ENCODE results near the gene LRCH3. TPM values are rescaled to one million over a fixed set of nuclear protein-coding genes. Genes with fewer than 3 reads are reported as not detected.
A peak's percentile ranks its signal among the peaks of the same experiment; 100 is the strongest.

LRCH3 gene
- total and polyA plus RNA-seq, 2 of the 13 experiments (the other 11 are each of a cell fraction or from before 2014, with no cell fraction given): 25.5 to 103 TPM

DNA sequence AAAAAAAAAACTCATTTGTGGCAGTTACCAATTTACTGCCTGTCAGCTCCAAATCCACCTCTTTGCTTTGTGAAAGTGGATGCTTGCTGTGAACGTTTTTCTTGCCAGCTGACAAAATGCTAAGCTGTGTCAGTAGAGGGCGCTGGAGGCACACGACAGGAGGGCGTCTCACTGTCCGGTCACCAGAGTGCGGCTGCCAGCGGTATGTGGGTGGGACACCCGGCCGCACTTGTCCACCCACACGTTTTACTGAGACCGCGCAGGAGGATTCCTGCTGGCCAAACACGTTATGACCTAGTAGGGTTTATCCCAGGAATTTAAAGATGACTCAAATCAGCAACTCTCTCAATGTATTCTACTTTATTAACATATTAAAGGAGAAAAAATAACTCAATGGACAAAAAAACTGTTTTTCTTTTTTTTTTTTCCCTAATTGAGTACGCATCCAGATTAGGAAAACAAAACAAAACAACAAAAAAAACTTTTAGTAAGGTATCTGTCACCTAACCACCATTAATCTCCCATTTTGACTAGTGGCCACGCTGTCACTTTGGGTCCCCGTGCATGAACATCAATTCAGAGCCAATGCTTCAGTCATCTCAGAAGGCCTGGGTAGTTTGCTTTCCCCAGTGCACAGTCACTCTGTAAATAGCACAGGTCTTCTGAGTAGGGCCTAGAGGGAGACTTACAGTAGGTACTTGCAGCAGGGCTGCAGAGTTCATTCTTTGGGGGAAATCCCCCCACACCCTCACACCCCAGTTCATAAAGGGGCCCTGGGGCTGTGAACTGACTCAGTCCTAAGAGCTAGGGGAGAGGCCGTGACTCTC is 115.2 kb downstream of the LRCH3 start (continued):
- TF ChIP-seq, protein P1, sequence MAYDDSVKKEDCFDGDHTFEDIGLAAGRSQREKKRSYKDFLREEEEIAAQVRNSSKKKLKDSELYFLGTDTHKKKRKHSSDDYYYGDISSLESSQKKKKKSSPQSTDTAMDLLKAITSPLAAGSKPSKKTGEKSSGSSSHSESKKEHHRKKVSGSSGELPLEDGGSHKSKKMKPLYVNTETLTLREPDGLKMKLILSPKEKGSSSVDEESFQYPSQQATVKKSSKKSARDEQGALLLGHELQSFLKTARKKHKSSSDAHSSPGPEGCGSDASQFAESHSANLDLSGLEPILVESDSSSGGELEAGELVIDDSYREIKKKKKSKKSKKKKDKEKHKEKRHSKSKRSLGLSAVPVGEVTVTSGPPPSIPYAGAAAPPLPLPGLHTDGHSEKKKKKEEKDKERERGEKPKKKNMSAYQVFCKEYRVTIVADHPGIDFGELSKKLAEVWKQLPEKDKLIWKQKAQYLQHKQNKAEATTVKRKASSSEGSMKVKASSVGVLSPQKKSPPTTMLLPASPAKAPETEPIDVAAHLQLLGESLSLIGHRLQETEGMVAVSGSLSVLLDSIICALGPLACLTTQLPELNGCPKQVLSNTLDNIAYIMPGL (CRISPR knock-in tag; IDR thresholded peaks at IDR 0.05; ENCODE audit: borderline replicate concordance in 1 of 2, low read depth in 1 of 2): peak in 1 of 2 experiments; percentile 45; a peak in 1 of 4 replicates
- TF ChIP-seq, protein P2, sequence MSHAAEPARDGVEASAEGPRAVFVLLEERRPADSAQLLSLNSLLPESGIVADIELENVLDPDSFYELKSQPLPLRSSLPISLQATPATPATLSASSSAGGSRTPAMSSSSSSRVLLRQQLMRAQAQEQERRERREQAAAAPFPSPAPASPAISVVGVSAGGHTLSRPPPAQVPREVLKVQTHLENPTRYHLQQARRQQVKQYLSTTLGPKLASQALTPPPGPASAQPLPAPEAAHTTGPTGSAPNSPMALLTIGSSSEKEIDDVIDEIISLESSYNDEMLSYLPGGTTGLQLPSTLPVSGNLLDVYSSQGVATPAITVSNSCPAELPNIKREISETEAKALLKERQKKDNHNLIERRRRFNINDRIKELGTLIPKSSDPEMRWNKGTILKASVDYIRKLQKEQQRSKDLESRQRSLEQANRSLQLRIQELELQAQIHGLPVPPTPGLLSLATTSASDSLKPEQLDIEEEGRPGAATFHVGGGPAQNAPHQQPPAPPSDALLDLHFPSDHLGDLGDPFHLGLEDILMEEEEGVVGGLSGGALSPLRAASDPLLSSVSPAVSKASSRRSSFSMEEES (CRISPR knock-in tag; IDR thresholded peaks at IDR 0.05): no peak
- TF ChIP-seq ZNF33B (CRISPR knock-in tag; IDR thresholded peaks at IDR 0.05) (no peak), WIZ (CRISPR knock-in tag; IDR thresholded peaks at IDR 0.05) (no peak), ZNF543 (CRISPR knock-in tag; IDR thresholded peaks at IDR 0.05) (no peak), ZBTB7B (CRISPR knock-in tag; IDR thresholded peaks at IDR 0.05) (no peak), ZNF768 (CRISPR knock-in tag; IDR thresholded peaks at IDR 0.05) (no peak), ZBTB38 (CRISPR knock-in tag; IDR thresholded peaks at IDR 0.05) (no peak), ZNF296 (CRISPR knock-in tag; conservative IDR thresholded peaks at IDR 0.05) (no peak), ZNF30 (CRISPR knock-in tag; IDR thresholded peaks at IDR 0.05) (no peak), GATAD2A (CRISPR knock-in tag; IDR thresholded peaks at IDR 0.05) (peak; percentile 40; the same call in 1 of the 2 replicates), KLF15 (CRISPR knock-in tag; IDR thresholded peaks at IDR 0.05; ENCODE audit: borderline replicate concordance) (no peak), ZNF124 (CRISPR knock-in tag; IDR thresholded peaks at IDR 0.05) (no peak), KDM2A (CRISPR knock-in tag; IDR thresholded peaks at IDR 0.05; ENCODE audit: borderline replicate concordance, low read depth) (peak; percentile 83), NCOA1 (CRISPR knock-in tag; IDR thresholded peaks at IDR 0.05) (no peak), MEIS2 (CRISPR knock-in tag; IDR thresholded peaks at IDR 0.05) (no peak), SRSF4 (IDR thresholded peaks at IDR 0.05; ENCODE audit: low read depth, low read length, poor library complexity, severe bottlenecking) (no peak), SMAD3 (CRISPR knock-in tag; IDR thresholded peaks at IDR 0.05) (0 out of 2 replicates have a peak, but pooled peaks have one; percentile 37), ZNF230 (CRISPR knock-in tag; IDR thresholded peaks at IDR 0.05) (no peak), MAFK (conservative IDR thresholded peaks at IDR 0.05 in 1 of 2, IDR thresholded peaks at IDR 0.05 in 1 of 2; ENCODE audit: low read length in 2 of 2) (peak; percentile 32 to 45; a peak in 3 of 4 replicates)
- TF ChIP-seq, protein P3, sequence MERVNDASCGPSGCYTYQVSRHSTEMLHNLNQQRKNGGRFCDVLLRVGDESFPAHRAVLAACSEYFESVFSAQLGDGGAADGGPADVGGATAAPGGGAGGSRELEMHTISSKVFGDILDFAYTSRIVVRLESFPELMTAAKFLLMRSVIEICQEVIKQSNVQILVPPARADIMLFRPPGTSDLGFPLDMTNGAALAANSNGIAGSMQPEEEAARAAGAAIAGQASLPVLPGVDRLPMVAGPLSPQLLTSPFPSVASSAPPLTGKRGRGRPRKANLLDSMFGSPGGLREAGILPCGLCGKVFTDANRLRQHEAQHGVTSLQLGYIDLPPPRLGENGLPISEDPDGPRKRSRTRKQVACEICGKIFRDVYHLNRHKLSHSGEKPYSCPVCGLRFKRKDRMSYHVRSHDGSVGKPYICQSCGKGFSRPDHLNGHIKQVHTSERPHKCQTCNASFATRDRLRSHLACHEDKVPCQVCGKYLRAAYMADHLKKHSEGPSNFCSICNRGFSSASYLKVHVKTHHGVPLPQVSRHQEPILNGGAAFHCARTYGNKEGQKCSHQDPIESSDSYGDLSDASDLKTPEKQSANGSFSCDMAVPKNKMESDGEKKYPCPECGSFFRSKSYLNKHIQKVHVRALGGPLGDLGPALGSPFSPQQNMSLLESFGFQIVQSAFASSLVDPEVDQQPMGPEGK (CRISPR knock-in tag; IDR thresholded peaks at IDR 0.05): no peak
- TF ChIP-seq, protein P4, sequence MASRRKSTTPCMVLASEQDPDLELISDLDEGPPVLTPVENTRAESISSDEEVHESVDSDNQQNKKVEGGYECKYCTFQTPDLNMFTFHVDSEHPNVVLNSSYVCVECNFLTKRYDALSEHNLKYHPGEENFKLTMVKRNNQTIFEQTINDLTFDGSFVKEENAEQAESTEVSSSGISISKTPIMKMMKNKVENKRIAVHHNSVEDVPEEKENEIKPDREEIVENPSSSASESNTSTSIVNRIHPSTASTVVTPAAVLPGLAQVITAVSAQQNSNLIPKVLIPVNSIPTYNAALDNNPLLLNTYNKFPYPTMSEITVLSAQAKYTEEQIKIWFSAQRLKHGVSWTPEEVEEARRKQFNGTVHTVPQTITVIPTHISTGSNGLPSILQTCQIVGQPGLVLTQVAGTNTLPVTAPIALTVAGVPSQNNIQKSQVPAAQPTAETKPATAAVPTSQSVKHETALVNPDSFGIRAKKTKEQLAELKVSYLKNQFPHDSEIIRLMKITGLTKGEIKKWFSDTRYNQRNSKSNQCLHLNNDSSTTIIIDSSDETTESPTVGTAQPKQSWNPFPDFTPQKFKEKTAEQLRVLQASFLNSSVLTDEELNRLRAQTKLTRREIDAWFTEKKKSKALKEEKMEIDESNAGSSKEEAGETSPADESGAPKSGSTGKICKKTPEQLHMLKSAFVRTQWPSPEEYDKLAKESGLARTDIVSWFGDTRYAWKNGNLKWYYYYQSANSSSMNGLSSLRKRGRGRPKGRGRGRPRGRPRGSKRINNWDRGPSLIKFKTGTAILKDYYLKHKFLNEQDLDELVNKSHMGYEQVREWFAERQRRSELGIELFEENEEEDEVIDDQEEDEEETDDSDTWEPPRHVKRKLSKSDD (CRISPR knock-in tag; IDR thresholded peaks at IDR 0.05; ENCODE audit: low read depth): no peak
